Esophagus muscularis mucosa (tissue), 4 donors: ENCODE data around the gene LDHA.

Source experiments
- EP300 ChIP-seq: sonication (generic); formaldehyde crosslinking; IDR thresholded peaks from one replicate; pipeline ENCODE4 v1.6.1; 2017; ENCODE audit warnings: antibody characterized with exemption
- POLR2A ChIP-seq: fragments of 450-650 bp; IDR thresholded peaks from one replicate; pipeline ENCODE4 v1.6.1; 2017; ENCODE audit warnings: antibody characterized with exemption, moderate library complexity, mild to moderate bottlenecking, low read depth
- TF ChIP-seq, protein P1 (sequence below), 3 experiments: fragments of 200-600 bp in 2 of 3; fragments of 450-650 bp in 1 of 3; sonication (generic) in 2 of 3; IDR thresholded peaks; one replicate each; pipeline ENCODE4 v1.5.1; 2017 to 2019; ENCODE audit warnings: antibody characterized with exemption in 3 of 3, mild to moderate bottlenecking in 2 of 3, moderate library complexity in 1 of 3

DNA sequence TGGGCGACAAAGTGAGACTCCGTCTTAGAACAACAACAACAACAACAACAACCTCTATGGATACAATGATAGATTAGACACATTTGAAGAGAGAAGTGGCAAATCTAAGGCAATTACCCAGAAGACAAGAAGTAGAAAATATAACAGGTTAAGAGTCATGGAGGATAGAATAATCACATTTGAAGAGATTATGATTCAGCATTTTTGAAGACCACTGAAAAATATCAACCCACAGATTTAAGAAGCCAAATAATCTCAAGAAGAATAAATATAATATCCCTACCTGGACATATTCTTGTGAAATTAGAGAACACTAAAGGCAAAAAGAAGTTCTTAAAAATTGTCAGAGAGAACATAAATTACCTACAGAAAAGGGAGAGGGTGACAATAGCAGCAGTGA is 25.7 kb downstream of the LDHA start:
- TF ChIP-seq POLR2A, result no peak
- TF ChIP-seq, protein P1, sequence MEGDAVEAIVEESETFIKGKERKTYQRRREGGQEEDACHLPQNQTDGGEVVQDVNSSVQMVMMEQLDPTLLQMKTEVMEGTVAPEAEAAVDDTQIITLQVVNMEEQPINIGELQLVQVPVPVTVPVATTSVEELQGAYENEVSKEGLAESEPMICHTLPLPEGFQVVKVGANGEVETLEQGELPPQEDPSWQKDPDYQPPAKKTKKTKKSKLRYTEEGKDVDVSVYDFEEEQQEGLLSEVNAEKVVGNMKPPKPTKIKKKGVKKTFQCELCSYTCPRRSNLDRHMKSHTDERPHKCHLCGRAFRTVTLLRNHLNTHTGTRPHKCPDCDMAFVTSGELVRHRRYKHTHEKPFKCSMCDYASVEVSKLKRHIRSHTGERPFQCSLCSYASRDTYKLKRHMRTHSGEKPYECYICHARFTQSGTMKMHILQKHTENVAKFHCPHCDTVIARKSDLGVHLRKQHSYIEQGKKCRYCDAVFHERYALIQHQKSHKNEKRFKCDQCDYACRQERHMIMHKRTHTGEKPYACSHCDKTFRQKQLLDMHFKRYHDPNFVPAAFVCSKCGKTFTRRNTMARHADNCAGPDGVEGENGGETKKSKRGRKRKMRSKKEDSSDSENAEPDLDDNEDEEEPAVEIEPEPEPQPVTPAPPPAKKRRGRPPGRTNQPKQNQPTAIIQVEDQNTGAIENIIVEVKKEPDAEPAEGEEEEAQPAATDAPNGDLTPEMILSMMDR (IDR thresholded peaks at IDR 0.05), result no peak
- TF ChIP-seq EP300, result no peak
